Measurements from ENCODE around the gene EIF3K.

DNA sequence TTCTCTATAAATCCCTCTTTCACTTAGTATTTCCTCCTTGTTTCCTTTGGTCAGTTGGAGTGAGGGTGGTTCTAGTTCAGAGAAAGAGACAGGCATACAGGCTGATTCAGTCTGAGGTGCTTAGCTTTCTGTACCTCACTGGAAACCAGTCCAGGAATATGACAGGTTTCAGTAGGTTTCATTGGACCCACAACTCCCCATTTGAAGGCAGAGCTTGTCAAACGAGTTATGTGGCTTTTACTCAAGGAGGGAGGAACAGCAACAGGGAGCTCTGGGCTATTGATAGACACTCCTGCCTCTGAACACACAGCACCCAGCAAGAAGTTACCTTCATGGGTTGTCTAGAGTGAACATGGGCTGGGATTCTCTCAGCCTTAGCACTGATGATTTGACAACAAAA is 43.0 kb downstream of the EIF3K start:
- TF ChIP-seq POLR2A (IDR thresholded peaks at IDR 0.05): no peak
- TF ChIP-seq, protein P1, sequence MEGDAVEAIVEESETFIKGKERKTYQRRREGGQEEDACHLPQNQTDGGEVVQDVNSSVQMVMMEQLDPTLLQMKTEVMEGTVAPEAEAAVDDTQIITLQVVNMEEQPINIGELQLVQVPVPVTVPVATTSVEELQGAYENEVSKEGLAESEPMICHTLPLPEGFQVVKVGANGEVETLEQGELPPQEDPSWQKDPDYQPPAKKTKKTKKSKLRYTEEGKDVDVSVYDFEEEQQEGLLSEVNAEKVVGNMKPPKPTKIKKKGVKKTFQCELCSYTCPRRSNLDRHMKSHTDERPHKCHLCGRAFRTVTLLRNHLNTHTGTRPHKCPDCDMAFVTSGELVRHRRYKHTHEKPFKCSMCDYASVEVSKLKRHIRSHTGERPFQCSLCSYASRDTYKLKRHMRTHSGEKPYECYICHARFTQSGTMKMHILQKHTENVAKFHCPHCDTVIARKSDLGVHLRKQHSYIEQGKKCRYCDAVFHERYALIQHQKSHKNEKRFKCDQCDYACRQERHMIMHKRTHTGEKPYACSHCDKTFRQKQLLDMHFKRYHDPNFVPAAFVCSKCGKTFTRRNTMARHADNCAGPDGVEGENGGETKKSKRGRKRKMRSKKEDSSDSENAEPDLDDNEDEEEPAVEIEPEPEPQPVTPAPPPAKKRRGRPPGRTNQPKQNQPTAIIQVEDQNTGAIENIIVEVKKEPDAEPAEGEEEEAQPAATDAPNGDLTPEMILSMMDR (IDR thresholded peaks at IDR 0.05): no peak

All from heart left ventricle (tissue), 13 donors.